Activated CD4-positive, alpha-beta T cell treated with anti-CD3 and anti-CD28 coated beads, Interleukin-2, amount 10 ng/mL, durations not matched to agents 24 days and 14 days (primary cell): ENCODE measurements around the gene CBFA2T2. TPM values are rescaled to one million over a fixed set of nuclear protein-coding genes. Genes with fewer than 3 reads are reported as not detected.
A peak's percentile ranks its signal among the peaks of the same experiment; 100 is the strongest.

Experiments used
- DNase-seq: peaks from one replicate; pipeline ENCODE4 v3.0.0; 2022
- H3K27ac Mint-ChIP-seq: one replicate; pipeline ENCODE4 v1.8.0; 2022; ENCODE audit warnings: mild to moderate bottlenecking, mixed read lengths
- H3K27me3 Mint-ChIP-seq: one replicate; pipeline ENCODE4 v1.8.0; 2022; ENCODE audit warnings: mixed read lengths
- H3K36me3 Mint-ChIP-seq: one replicate; pipeline ENCODE4 v1.8.0; 2022; ENCODE audit warnings: low read depth, mild to moderate bottlenecking, mixed read lengths
- H3K4me1 Mint-ChIP-seq: one replicate; pipeline ENCODE4 v1.8.0; 2021; ENCODE audit warnings: mixed read lengths
- H3K4me3 Mint-ChIP-seq: one replicate; pipeline ENCODE4 v1.8.0; 2022; ENCODE audit warnings: mild to moderate bottlenecking, moderate library complexity, mixed read lengths
- H3K9me3 Mint-ChIP-seq: one replicate; pipeline ENCODE4 v1.8.0; 2021; ENCODE audit warnings: mixed read lengths
- intact Hi-C: fragments of 100-400 bp; cut with micrococcal nuclease; formaldehyde crosslinking; loops from one replicate; pipeline ENCODE4 v1.15.1; 2023
- total RNA-seq: library from RNA; stranded (reverse); gene quantifications from 2 replicates; pipeline ENCODE4 v1.2.3, GENCODE V29; 2022

CBFA2T2 gene
- total RNA-seq, 1 donor from 2014 or later: 12.9 TPM

GRCh38 chr20:33676652-33677645, 187.1 kb downstream of the CBFA2T2 start:
- Mint-ChIP-seq H3K36me3 (peaks cover 32% of the 10 kb centered on the region), H3K4me1 (peaks cover 60% of the 10 kb centered on the region)

GRCh38 chr20:33677991-33678702, 188.3 kb downstream of the CBFA2T2 start:
- DNase-seq: no peak
- no peaks in the 10 kb centered on the region for H3K27me3 Mint-ChIP-seq
- intact Hi-C loops: no loop called here
- no peaks in the 10 kb centered on the region for H3K9me3 Mint-ChIP-seq
- no peak overlapping the region for H3K4me3 Mint-ChIP-seq
- peaks cover 60% of the 10 kb centered on the region for H3K4me1 Mint-ChIP-seq
- H3K27ac Mint-ChIP-seq: peak overlapping the region; percentile 89
- peaks cover 32% of the 10 kb centered on the region for H3K36me3 Mint-ChIP-seq

More at GRCh38 chr20:33676652-33677645, 187.1 kb downstream of the CBFA2T2 start:
- Mint-ChIP-seq H3K27ac (no peak overlapping the region), H3K4me3 (no peak overlapping the region), H3K9me3 (no peaks in the 10 kb centered on the region), H3K27me3 (no peaks in the 10 kb centered on the region)
- intact Hi-C loops: no loop called here
- no peak for DNase-seq

GRCh38 chr20:33679758-33680485, 190.0 kb downstream of the CBFA2T2 start:
- peaks cover 35% of the 10 kb centered on the region for H3K36me3 Mint-ChIP-seq
- peaks cover 63% of the 10 kb centered on the region for H3K4me1 Mint-ChIP-seq
- peak overlapping the region; percentile 46 for H3K4me3 Mint-ChIP-seq
- H3K9me3 Mint-ChIP-seq: no peaks in the 10 kb centered on the region
- peak overlapping the region; percentile 89 for H3K27ac Mint-ChIP-seq
- intact Hi-C loops: loop anchor here (10.0 kb wide), 1 partner anchor 315 kb away; the partner anchor contains the start of gene RALY
- DNase-seq: peak; percentile 86
- no peaks in the 10 kb centered on the region for H3K27me3 Mint-ChIP-seq

- peaks cover 35% of the 10 kb centered on the region for H3K36me3 Mint-ChIP-seq
- peak overlapping the region; percentile 51 for H3K4me3 Mint-ChIP-seq
- no peaks in the 10 kb centered on the region for H3K9me3 Mint-ChIP-seq
- H3K4me1 Mint-ChIP-seq: peaks cover 65% of the 10 kb centered on the region
- intact Hi-C loops: loop anchor here (10.0 kb wide), 1 partner anchor 314 kb away; the partner anchor contains the start of gene RALY
- H3K27ac Mint-ChIP-seq: peak overlapping the region; percentile 80
- DNase-seq: no peak
- no peaks in the 10 kb centered on the region for H3K27me3 Mint-ChIP-seq
Measured at GRCh38 chr20:33680686-33681085, 190.8 kb downstream of the CBFA2T2 start.

- peaks cover 35% of the 10 kb centered on the region for H3K36me3 Mint-ChIP-seq
- H3K9me3 Mint-ChIP-seq: no peaks in the 10 kb centered on the region
- H3K4me1 Mint-ChIP-seq: peaks cover 65% of the 10 kb centered on the region
- intact Hi-C loops: loop anchor here (10.0 kb wide), 1 partner anchor 314 kb away; the partner anchor contains the start of gene RALY
- no peaks in the 10 kb centered on the region for H3K27me3 Mint-ChIP-seq
- peak overlapping the region; percentile 74 for H3K4me3 Mint-ChIP-seq
- no peak for DNase-seq
- H3K27ac Mint-ChIP-seq: peak overlapping the region; percentile 78
Measured at GRCh38 chr20:33681288-33681687, 191.4 kb downstream of the CBFA2T2 start.

- Mint-ChIP-seq H3K4me1 (peaks cover 69% of the 10 kb centered on the region), H3K27ac (peak overlapping the region; percentile 78), H3K36me3 (peaks cover 31% of the 10 kb centered on the region), H3K4me3 (peak overlapping the region; percentile 74), H3K9me3 (no peaks in the 10 kb centered on the region), H3K27me3 (no peaks in the 10 kb centered on the region)
- DNase-seq: peak; percentile 67
- intact Hi-C loops: loop anchor here (10.0 kb wide), 1 partner anchor 313 kb away; the partner anchor contains the start of gene RALY
Measured at GRCh38 chr20:33681728-33682353, 191.9 kb downstream of the CBFA2T2 start.

- H3K27me3 Mint-ChIP-seq: no peaks in the 10 kb centered on the region
- no peaks in the 10 kb centered on the region for H3K9me3 Mint-ChIP-seq
- intact Hi-C loops: loop anchor here (5.0 to 10.0 kb wide), 3 partner anchors 88 to 310 kb away; partner anchors contain the start of genes CHMP4B and RALY
- peak overlapping the region; percentile 96 for H3K4me3 Mint-ChIP-seq
- DNase-seq: no peak
- H3K27ac Mint-ChIP-seq: peak overlapping the region; percentile 93
- peaks cover 77% of the 10 kb centered on the region for H3K4me1 Mint-ChIP-seq
- peaks cover 13% of the 10 kb centered on the region for H3K36me3 Mint-ChIP-seq
Measured at GRCh38 chr20:33684533-33685327, 194.8 kb downstream of the CBFA2T2 start.

- Mint-ChIP-seq H3K4me3 (peak overlapping the region; percentile 96), H3K36me3 (peaks cover 12% of the 10 kb centered on the region), H3K27me3 (no peaks in the 10 kb centered on the region), H3K9me3 (no peaks in the 10 kb centered on the region), H3K27ac (peak overlapping the region; percentile 93), H3K4me1 (peaks cover 77% of the 10 kb centered on the region)
- intact Hi-C loops: loop anchor here (1.0 to 10.0 kb wide), 6 partner anchors 11 to 309 kb away; partner anchors contain the start of genes C20orf144, CHMP4B, NECAB3 and PXMP4
- peak; percentile 89 for DNase-seq
Measured at GRCh38 chr20:33685328-33686099, 195.6 kb downstream of the CBFA2T2 start.

- no peaks in the 10 kb centered on the region for H3K27me3 Mint-ChIP-seq
- no peaks in the 10 kb centered on the region for H3K9me3 Mint-ChIP-seq
- peak within 1 kb of the TSS; percentile 96 for H3K4me3 Mint-ChIP-seq
- intact Hi-C loops: loop anchor here (1.0 to 10.0 kb wide), 6 partner anchors 12 to 308 kb away; partner anchors contain the start of genes C20orf144, CHMP4B, NECAB3 and PXMP4
- peaks cover 11% of the 10 kb centered on the region for H3K36me3 Mint-ChIP-seq
- H3K27ac Mint-ChIP-seq: peak within 1 kb of the TSS; percentile 93
- peak; percentile 99 for DNase-seq
- H3K4me1 Mint-ChIP-seq: peaks cover 70% of the 10 kb centered on the region
Measured at GRCh38 chr20:33686100-33686983, 196.4 kb downstream of the CBFA2T2 start, which contains the start of gene E2F1. Gene E2F1 (minus strand): TSS chr20:33686385. CDS start chr20:33686264, 121 bp downstream.

GRCh38 chr20:33686984-33687366, 197.1 kb downstream of the CBFA2T2 start:
- Mint-ChIP-seq H3K36me3 (peaks cover 9% of the 10 kb centered on the region), H3K4me1 (peaks cover 66% of the 10 kb centered on the region)

More at GRCh38 chr20:33686984-33687366, 197.1 kb downstream of the CBFA2T2 start:
- no peaks in the 10 kb centered on the region for H3K9me3 Mint-ChIP-seq
- intact Hi-C loops: loop anchor here (1.0 to 10.0 kb wide), 6 partner anchors 13 to 308 kb away; partner anchors contain the start of genes C20orf144, CHMP4B, NECAB3 and PXMP4
- peak overlapping the region; percentile 71 for H3K4me3 Mint-ChIP-seq
- peak; percentile 65 for DNase-seq
- H3K27me3 Mint-ChIP-seq: no peaks in the 10 kb centered on the region
- peak overlapping the region; percentile 81 for H3K27ac Mint-ChIP-seq
